Heart right ventricle (tissue), 16 donors: ENCODE data around the gene ROPN1L. TPM values are rescaled to one million over a fixed set of nuclear protein-coding genes. Genes with fewer than 3 reads are reported as not detected.

ENCODE experiments used
- ATAC-seq, 8 donors: fragments of 200-7000 bp; cut with Tn5 transposase; one replicate each; pipeline ENCODE4 v1.9.1; 2020; ENCODE audit warnings: mild to moderate bottlenecking in 8 of 8, moderate library complexity in 8 of 8, moderate number of reproducible peaks in 1 of 8
- DNase-seq, 2 donors: peaks; one replicate each; pipeline ENCODE4 v3.0.0-alpha.2; 2020
- H3K27ac ChIP-seq, 10 donors: fragments of 200-600 bp; sonication (generic) in 2 of 10; one replicate each; pipeline versions ENCODE4 v1.5.0 to v1.8.0; 2020 to 2022; ENCODE audit warnings: mild to moderate bottlenecking in 3 of 10
- H3K27me3 ChIP-seq, 7 donors: fragments of 200-600 bp; one replicate each; pipeline ENCODE4 v1.8.0; 2021 to 2022; ENCODE audit warnings: mild to moderate bottlenecking in 2 of 7
- H3K36me3 ChIP-seq, 9 donors: fragments of 200-600 bp; sonication (generic) in 1 of 9; one replicate each; pipeline versions ENCODE4 v1.5.0 to v1.8.0; 2020 to 2022; ENCODE audit warnings: mild to moderate bottlenecking in 2 of 9
- H3K4me1 ChIP-seq, 9 donors: fragments of 200-600 bp; sonication (generic) in 1 of 9; one replicate each; pipeline versions ENCODE4 v1.5.0 to v1.8.0; 2020 to 2022; ENCODE audit warnings: mild to moderate bottlenecking in 4 of 9
- H3K4me3 ChIP-seq, 10 donors: fragments of 200-600 bp; sonication (generic) in 2 of 10; one replicate each; pipeline versions ENCODE4 v1.5.0 to v1.8.0; 2020 to 2022; ENCODE audit warnings: mild to moderate bottlenecking in 7 of 10, moderate library complexity in 2 of 10
- H3K9me3 ChIP-seq, 11 donors: fragments of 200-600 bp in 10 of 11; sonication (generic) in 2 of 11; one replicate each; pipeline versions ENCODE4 v1.5.0 to v1.8.0; 2013 to 2022; ENCODE audit warnings: mild to moderate bottlenecking in 2 of 11, control low read depth in 1 of 11, moderate library complexity in 1 of 11
- CTCF ChIP-seq, 9 donors: fragments of 200-600 bp; sonication (generic) in 2 of 9; IDR thresholded peaks; one replicate each; pipeline versions ENCODE4 v1.5.0 to v1.8.0; 2021 to 2022; ENCODE audit warnings: antibody characterized with exemption in 9 of 9, mild to moderate bottlenecking in 5 of 9, moderate library complexity in 1 of 9
- WGBS, 2 donors: extraction: QIAGEN DNeasy Blood & Tissue Kit; methylation state at CpG; one replicate each; pipeline ENCODE4 v1.1.7; 2013; ENCODE audit warnings: inconsistent platforms in 1 of 2; 5-methylcytosine and 5-hydroxymethylcytosine counted together
- intact Hi-C, 10 donors: fragments of 100-400 bp; cut with DNase I; formaldehyde crosslinking; loops; one replicate each; pipeline versions ENCODE4 v1.11.1 to v1.14.2; 2022
- polyA plus RNA-seq, 2 donors: library from polyadenylated mRNA; stranded (reverse); fragments of 200-250 nt; gene quantifications; one replicate each; pipeline ENCODE4 v1.2.3, GENCODE V29; 2013
- total RNA-seq, 10 donors: library from RNA; stranded (reverse); fragmentation: NEBNext Ultra II Directional in 3 of 10; extraction: Animal tissue kit (Norgen Biotek cat#: 25700) in 3 of 10; gene quantifications; one replicate each; pipeline versions ENCODE4 v1.2.1 to v1.2.4, GENCODE V29; 2021 to 2023
- donor health status: Arrhythmogenic right ventricular cardiomyopathy.
- donor health status: ischemic (EF 13 %, LVEDD 7.1; RV severe dilation, severe dysfunction).
- donor health status: healthy with polysubstance abuse.
- donor health status: DM: no; HTN: yes; CAD: no.
- donor health status: DM: no; HTN: no; CAD: no.
- donor health status: ischemic (EF 25% LVEDD 6.9; RV normal size, moderate dysfunction).
- donor health status: ischemic (EF 25% LVEDD 5.7; RV mildly dilated, moderate dysfunction).
- donor health status: healthy.
- donor health status: DM: yes; HTN: yes; CAD: no.
- donor health status: Ischemic cardiomyopathy.
- donor health status: ischemic (EF 35%, LVEDD 5.7; RV mildly dilated, moderate dysfunction).
- donor health status: nonischemic (EF 11% LVEDD 7.7; RV severe dilation, severe dysfunction).
- donor health status: DM: yes; HTN: yes; CAD: no.
- donor health status: PGD.
- donor health status: ischemic (EF 29% LVEDD 5.4; RV normal size, mild dysfunction).
- donor health status: nonischemic (EF 23%, LVEDD 6.1; RV moderate dilation, normal function).

Gene ROPN1L
- total and polyA plus RNA-seq, 12 donors: 0.17 to 0.83 (median 0.31) TPM; not detected in 2

- intact Hi-C loops: loop anchor here in 2 of 10 donors (10.0 kb wide), 1 partner anchor 142 kb away; no protein-coding TSS in a partner anchor
- no peak for ATAC-seq
- DNase-seq: no peak
- no peak for TF ChIP-seq CTCF (IDR thresholded peaks at IDR 0.05)
- peaks cover 0 to 5% (median 0%) of the 10 kb centered on the region in 9 donors for H3K4me1 ChIP-seq
- no peak overlapping the region for H3K27ac ChIP-seq
- peaks cover 0 to 100% (median 42%) of the 10 kb centered on the region in 9 donors for H3K36me3 ChIP-seq
- no peaks in the 10 kb centered on the region for H3K9me3 ChIP-seq
- no peaks in the 10 kb centered on the region for H3K27me3 ChIP-seq
- 79 to 85% methylated on average over 2 of the region's 2 CpGs for WGBS, 2 donors
- no peak overlapping the region for H3K4me3 ChIP-seq
Measured at GRCh38 chr5:10427201-10427600, 14.5 kb upstream of the ROPN1L start.

GRCh38 chr5:10427978-10428377 lies 13.7 kb upstream of the ROPN1L start:
- peaks cover 0 to 100% (median 42%) of the 10 kb centered on the region in 9 donors for H3K36me3 ChIP-seq
- no peak overlapping the region for H3K4me3 ChIP-seq
- no peak overlapping the region for H3K27ac ChIP-seq
- H3K9me3 ChIP-seq: no peaks in the 10 kb centered on the region
- no peak for TF ChIP-seq CTCF (IDR thresholded peaks at IDR 0.05)
- no peak for ATAC-seq
- WGBS, 2 donors: 93 to 100% methylated on average over 2 of the region's 2 CpGs
- H3K4me1 ChIP-seq: no peaks in the 10 kb centered on the region
- intact Hi-C loops: loop anchor here in 2 of 10 donors (10.0 kb wide), 1 partner anchor 143 kb away; no protein-coding TSS in a partner anchor
- no peak for DNase-seq
- H3K27me3 ChIP-seq: no peaks in the 10 kb centered on the region

DNA sequence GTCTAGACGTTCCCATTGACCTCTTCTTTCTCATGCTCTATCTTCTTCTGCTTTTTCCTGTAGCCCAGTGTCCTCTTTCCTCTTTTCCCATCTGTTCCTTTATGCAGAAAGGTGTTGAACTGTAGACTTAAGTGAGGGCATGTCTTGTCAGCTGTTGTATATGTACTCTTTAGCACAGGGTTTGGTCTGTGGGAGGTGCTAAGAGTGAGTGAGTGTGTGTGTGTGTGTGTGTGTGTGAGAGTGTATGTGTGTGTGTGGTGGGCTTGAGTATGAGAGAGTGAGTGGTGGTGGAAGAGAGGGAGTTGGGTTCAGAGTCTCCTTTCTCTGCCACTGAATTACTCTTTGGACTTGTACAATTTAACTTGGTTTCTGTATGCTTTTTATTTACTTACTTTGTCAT lies 10.3 kb upstream of the ROPN1L start:
- H3K36me3 ChIP-seq: peaks cover 0 to 97% (median 47%) of the 10 kb centered on the region in 9 donors
- H3K27ac ChIP-seq: no peak overlapping the region
- DNase-seq (no peak), ATAC-seq (no peak)
- no peaks in the 10 kb centered on the region for H3K9me3 ChIP-seq
- H3K4me3 ChIP-seq: no peak overlapping the region
- 40 to 68% methylated on average over 1 of the region's 1 CpG for WGBS, 2 donors
- intact Hi-C loops: no loop called here
- no peaks in the 10 kb centered on the region for H3K27me3 ChIP-seq
- TF ChIP-seq CTCF (IDR thresholded peaks at IDR 0.05): no peak
- no peaks in the 10 kb centered on the region for H3K4me1 ChIP-seq

DNA sequence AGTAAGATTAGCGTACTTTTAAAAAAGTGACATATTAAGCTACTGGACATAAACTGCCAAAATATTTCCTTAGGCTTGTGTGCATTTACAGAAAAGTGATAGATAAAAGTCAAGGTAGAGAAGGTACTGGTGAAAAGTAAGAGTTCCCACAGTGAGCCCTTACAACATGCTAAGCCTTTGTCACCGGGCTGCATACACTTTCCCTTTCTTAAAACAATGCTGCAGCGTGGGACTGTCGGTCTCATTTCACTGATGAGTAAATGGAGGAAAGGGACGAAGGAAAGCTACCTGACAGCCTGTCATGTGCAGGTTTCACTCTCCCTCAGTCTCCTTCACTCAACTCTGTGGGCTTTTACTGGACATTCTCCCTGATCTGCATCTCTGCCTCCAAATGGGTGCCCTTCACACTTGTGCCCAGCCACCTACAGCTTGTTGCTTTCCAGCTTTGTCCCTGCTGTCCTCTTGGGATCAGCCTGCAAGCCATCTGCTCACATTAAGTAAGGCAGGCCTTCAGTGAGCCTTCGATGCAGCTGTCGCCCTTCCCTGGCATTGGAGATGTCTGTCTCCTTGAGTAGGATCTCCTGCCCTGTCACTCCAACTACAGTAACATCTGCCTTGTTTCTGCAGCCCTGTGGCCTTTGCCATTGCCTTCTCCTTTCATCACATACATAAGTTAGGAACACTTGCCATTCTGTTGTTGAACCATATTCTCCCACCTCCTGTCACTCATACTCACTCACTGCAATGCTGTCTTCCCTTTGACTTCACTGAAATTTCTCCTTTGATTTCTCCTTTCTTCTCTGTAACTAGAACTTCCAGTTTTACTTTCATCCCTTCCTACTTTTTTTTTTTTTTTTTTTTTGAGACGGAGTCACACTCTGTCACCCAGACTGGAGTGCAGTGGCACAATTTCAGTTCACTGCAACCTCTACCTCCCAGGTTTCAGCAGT lies 9.3 kb upstream of the ROPN1L start:
- intact Hi-C loops: no loop called here
- Histone ChIP-seq H3K27me3 (no peaks in the 10 kb centered on the region), H3K36me3 (peaks cover 0 to 95% (median 45%) of the 10 kb centered on the region in 9 donors), H3K4me3 (no peak overlapping the region), H3K9me3 (no peaks in the 10 kb centered on the region), H3K27ac (no peak overlapping the region), H3K4me1 (peaks cover 0 to 5% (median 0%) of the 10 kb centered on the region in 9 donors)
- TF ChIP-seq CTCF (IDR thresholded peaks at IDR 0.05): no peak
- ATAC-seq: peak in 4 of 8 donors; percentile 15 to 32 (median 21)
- DNase-seq: no peak
- WGBS, 2 donors: 87% methylated on average over 8 of the region's 8 CpGs
